ENCODE measurements around the gene KRTAP10-6. TPM values are rescaled to one million over a fixed set of nuclear protein-coding genes. Genes with fewer than 3 reads are reported as not detected.

The KRTAP10-6 gene
- total and polyA plus RNA-seq, 2 of the 8 experiments (the other 6 are each of a cell fraction or from before 2014, with no cell fraction given) = 0.12 TPM; not detected in 1

DNA sequence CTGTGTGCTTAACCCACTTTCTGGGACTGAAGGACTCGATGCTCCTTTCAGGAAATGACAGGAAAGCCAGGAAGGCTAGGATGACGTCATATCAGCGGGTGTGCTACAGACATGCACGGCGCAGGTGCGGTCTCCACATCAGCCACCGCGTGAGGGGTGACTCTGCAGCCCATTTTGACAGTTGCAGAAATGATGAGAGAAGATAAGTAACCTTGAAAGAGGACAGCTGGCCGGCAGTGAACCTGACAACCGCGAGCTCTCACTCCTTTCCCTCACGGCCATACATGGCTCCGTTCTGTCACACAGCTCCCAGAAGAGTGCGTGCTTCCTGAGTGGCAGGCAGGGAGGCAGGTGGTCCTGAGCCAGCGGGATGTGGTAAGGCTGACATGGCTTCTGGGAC lies 10.2 kb downstream of the KRTAP10-6 start (continued):
- no peak for TF ChIP-seq NRF1 (IDR thresholded peaks at IDR 0.05; ENCODE audit: low read depth, low read length)
- TF ChIP-seq CBX5 (IDR thresholded peaks at IDR 0.05; ENCODE audit: low read depth, low read length) = no peak
- TF ChIP-seq SIX5 (IDR thresholded peaks at IDR 0.05; ENCODE audit: low read depth, low read length) = no peak
- no peak for TF ChIP-seq CTBP2 (IDR thresholded peaks at IDR 0.05; ENCODE audit: borderline replicate concordance, insufficient read depth, insufficient read length, low read length)
- no peak for TF ChIP-seq TCF12 (IDR thresholded peaks at IDR 0.05; ENCODE audit: low read depth, low read length)
